Activated naive CD8-positive, alpha-beta T cell treated with anti-CD3 and anti-CD28 coated beads, Interleukin-2, amount 10 ng/mL, durations not matched to agents 7 days and 5 days (primary cell): ENCODE measurements around the gene SRPK3. TPM values are rescaled to one million over a fixed set of nuclear protein-coding genes. Genes with fewer than 3 reads are reported as not detected.
"Not testable (repeated sequence)": the region's sequence is repeated elsewhere in the genome, so short reads cannot be mapped to it uniquely, and the experiment has no call there.

Experiments
- ATAC-seq: fragments of 150-1000 bp; cut with Tn5 transposase; one replicate; pipeline ENCODE4 v1.10.0; 2021; ENCODE audit warnings: low read depth, moderate library complexity
- POLR2A ChIA-PET: fragments of 350-600 bp; sonication (Branson Sonifier 250); formaldehyde crosslinking; loops from one replicate; lab custom pipeline; 2021; ENCODE audit warnings: antibody characterized with exemption; lab: Charles Lee
- DNase-seq: peaks from one replicate; pipeline ENCODE4 v3.0.0; 2021
- H3K27ac Mint-ChIP-seq: one replicate; pipeline ENCODE4 v1.8.0; 2022; ENCODE audit warnings: mild to moderate bottlenecking, mixed read lengths
- H3K27me3 Mint-ChIP-seq: one replicate; pipeline ENCODE4 v1.8.0; 2022; ENCODE audit warnings: mild to moderate bottlenecking, moderate library complexity, mixed read lengths
- H3K36me3 Mint-ChIP-seq: one replicate; pipeline ENCODE4 v1.8.0; 2021; ENCODE audit warnings: mild to moderate bottlenecking, mixed read lengths
- H3K4me1 Mint-ChIP-seq: one replicate; pipeline ENCODE4 v1.8.0; 2021; ENCODE audit warnings: mixed read lengths
- H3K4me3 Mint-ChIP-seq: one replicate; pipeline ENCODE4 v1.8.0; 2022; ENCODE audit warnings: mild to moderate bottlenecking, moderate library complexity, mixed read lengths
- H3K9me3 Mint-ChIP-seq: one replicate; pipeline ENCODE4 v1.8.0; 2021; ENCODE audit warnings: mixed read lengths
- total RNA-seq, 2 experiments: library from RNA; stranded (reverse); gene quantifications; one replicate each; pipeline ENCODE4 v1.2.3, GENCODE V29; 2021

SRPK3 gene
- total RNA-seq, 2 experiments from 2014 or later = not detected

DNA sequence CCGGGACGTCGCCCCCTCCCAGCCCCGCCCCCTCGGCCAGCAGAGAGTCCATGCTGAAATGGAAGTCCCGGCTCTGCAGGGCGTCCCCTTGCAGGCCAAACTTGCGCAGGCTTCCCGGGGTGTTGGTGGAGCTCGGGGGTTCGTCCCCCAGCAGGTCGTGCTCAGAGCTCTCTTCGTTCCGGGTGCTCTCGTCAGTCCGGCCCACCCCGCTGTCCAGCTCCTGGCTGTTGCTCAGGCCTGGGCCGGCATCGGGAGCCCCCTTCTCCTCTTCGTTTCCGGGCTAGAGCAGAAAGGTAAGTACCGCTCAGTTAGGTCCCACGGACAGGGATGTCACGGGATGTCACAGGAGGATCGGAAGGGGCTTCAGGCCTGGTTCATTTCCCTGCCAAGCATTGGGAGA lies 23.8 kb downstream of the SRPK3 start:
- Mint-ChIP-seq H3K4me3 (no peak overlapping the region), H3K36me3 (no peaks in the 10 kb centered on the region), H3K27ac (no peak overlapping the region), H3K27me3 (no peaks in the 10 kb centered on the region), H3K4me1 (no peaks in the 10 kb centered on the region), H3K9me3 (no peaks in the 10 kb centered on the region)
- DNase-seq (no peak), ATAC-seq (no peak)
- POLR2A ChIA-PET = no interaction called here

- POLR2A ChIA-PET = no interaction called here
- H3K27me3 Mint-ChIP-seq = no peaks in the 10 kb centered on the region
- no peak overlapping the region for H3K4me3 Mint-ChIP-seq
- H3K36me3 Mint-ChIP-seq = no peaks in the 10 kb centered on the region
- H3K9me3 Mint-ChIP-seq = no peaks in the 10 kb centered on the region
- DNase-seq = no peak
- ATAC-seq = no peak
- H3K4me1 Mint-ChIP-seq = no peaks in the 10 kb centered on the region
- H3K27ac Mint-ChIP-seq = no peak overlapping the region
Measured at GRCh38 chrX:153805436-153805835, 24.6 kb downstream of the SRPK3 start.

GRCh38 chrX:153806999-153807575 lies 26.2 kb downstream of the SRPK3 start:
- H3K27ac Mint-ChIP-seq = no peak overlapping the region
- no peak for DNase-seq
- POLR2A ChIA-PET = no interaction called here
- ATAC-seq = no peak
- H3K36me3 Mint-ChIP-seq = no peaks in the 10 kb centered on the region
- no peak overlapping the region for H3K4me3 Mint-ChIP-seq
- peaks cover 3% of the 10 kb centered on the region for H3K27me3 Mint-ChIP-seq
- H3K4me1 Mint-ChIP-seq = no peaks in the 10 kb centered on the region
- no peaks in the 10 kb centered on the region for H3K9me3 Mint-ChIP-seq

DNA sequence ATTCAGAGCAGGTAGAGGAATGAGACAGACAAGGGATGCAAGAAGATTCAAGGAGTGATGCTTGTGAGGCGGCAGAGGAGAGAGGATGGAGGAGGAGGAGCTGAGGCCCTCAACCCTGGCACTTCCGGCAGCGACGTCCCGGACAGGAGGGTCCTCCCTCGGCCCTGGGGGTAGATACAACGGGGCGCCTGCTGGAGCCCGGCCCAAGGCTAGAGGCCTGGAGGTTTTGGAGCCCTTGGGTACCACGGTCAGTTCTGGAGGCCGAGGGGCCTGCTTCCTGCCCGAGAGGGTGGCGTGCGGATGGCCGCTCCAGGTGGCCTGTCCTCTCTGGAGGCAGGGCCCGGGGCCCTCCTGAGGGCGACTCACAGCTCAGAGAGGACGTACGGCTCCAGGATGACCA lies 27.1 kb downstream of the SRPK3 start:
- Mint-ChIP-seq H3K27me3 (peaks cover 11% of the 10 kb centered on the region), H3K36me3 (no peaks in the 10 kb centered on the region), H3K27ac (no peak overlapping the region), H3K4me3 (no peak overlapping the region), H3K9me3 (no peaks in the 10 kb centered on the region), H3K4me1 (no peaks in the 10 kb centered on the region)
- POLR2A ChIA-PET = no interaction called here
- no peak for DNase-seq
- no peak for ATAC-seq

- peaks cover 16% of the 10 kb centered on the region for H3K27me3 Mint-ChIP-seq
- H3K9me3 Mint-ChIP-seq = no peaks in the 10 kb centered on the region
- no peaks in the 10 kb centered on the region for H3K36me3 Mint-ChIP-seq
- peaks cover 10% of the 10 kb centered on the region for H3K4me1 Mint-ChIP-seq
- no peak overlapping the region for H3K27ac Mint-ChIP-seq
- H3K4me3 Mint-ChIP-seq = no peak overlapping the region
- POLR2A ChIA-PET = no interaction called here
- ATAC-seq (no peak), DNase-seq (no peak)
Measured at GRCh38 chrX:153812220-153812619, 31.4 kb downstream of the SRPK3 start.

GRCh38 chrX:153813161-153813560 lies 32.3 kb downstream of the SRPK3 start:
- ATAC-seq (no peak), DNase-seq (no peak)
- Mint-ChIP-seq H3K9me3 (no peaks in the 10 kb centered on the region), H3K27me3 (peaks cover 18% of the 10 kb centered on the region), H3K27ac (peak overlapping the region; percentile 30), H3K36me3 (no peaks in the 10 kb centered on the region), H3K4me3 (no peak overlapping the region), H3K4me1 (peaks cover 13% of the 10 kb centered on the region)
- POLR2A ChIA-PET = no interaction called here

DNA sequence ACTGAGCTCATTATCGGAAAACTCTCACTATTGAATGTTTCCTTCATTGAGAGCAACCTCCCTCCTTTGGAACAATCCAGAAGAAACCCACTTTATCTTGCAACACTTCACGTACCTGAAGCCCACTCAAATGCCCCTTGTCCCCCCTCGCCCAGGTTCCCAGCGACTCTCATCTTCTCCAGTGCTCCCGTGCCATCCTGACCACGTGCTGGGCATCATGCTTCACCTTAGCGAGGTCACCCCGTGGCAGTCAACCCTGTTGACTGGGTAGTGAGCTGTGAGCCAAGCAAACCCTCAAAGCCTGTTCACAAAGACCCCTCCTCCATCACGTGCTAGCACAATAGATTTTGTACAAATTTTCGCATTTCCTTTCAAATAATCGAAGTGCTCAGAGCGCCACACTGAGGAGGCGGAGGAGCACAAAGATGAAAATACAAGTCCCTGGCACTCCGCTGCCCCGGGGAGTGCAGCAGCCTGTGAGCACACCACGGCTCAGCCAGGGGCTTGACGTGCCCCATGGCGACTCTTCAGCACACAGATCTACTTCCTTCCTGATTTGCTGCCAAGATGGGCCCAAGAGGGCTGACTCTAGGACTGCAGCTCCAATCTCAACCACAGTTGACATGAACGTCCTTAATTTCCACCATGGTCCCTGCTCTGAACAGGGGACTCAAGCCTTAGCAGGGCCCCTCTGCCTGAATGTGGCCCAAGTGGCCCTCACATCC lies 33.9 kb downstream of the SRPK3 start:
- H3K36me3 Mint-ChIP-seq = no peaks in the 10 kb centered on the region
- no peak overlapping the region for H3K27ac Mint-ChIP-seq
- POLR2A ChIA-PET = no interaction called here
- H3K9me3 Mint-ChIP-seq = no peaks in the 10 kb centered on the region
- ATAC-seq (no peak), DNase-seq (no peak)
- peaks cover 22% of the 10 kb centered on the region for H3K27me3 Mint-ChIP-seq
- H3K4me1 Mint-ChIP-seq = peaks cover 13% of the 10 kb centered on the region
- no peak overlapping the region for H3K4me3 Mint-ChIP-seq

GRCh38 chrX:153816831-153817690 lies 36.2 kb downstream of the SRPK3 start:
- peak; percentile 57 for ATAC-seq
- Mint-ChIP-seq H3K27me3 (peaks cover 20% of the 10 kb centered on the region), H3K4me3 (peak overlapping the region; percentile 25), H3K36me3 (no peaks in the 10 kb centered on the region), H3K27ac (no peak overlapping the region), H3K4me1 (peaks cover 20% of the 10 kb centered on the region), H3K9me3 (no peaks in the 10 kb centered on the region)
- DNase-seq = peak; percentile 41
- POLR2A ChIA-PET = no interaction called here

DNA sequence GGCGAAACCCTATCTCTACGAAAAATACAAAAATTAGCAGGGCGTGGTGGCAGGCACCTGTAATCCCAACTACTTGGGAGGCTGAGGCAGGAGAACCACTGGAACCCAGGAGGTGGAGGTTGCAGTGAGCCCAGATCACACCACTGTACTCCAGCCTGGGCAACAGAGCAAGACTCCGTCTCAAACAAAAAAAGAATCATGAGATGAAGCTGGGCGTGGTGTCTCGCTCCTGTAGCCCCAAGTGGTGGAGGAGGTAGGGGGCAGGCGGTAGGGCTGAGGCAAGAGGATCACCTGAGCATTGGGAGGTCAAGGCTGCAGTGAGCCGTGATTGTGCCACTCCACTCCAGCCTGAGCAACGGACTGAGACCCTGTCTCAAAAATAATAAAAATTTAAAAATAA lies 37.2 kb downstream of the SRPK3 start:
- H3K36me3 Mint-ChIP-seq, ATAC-seq, H3K27ac Mint-ChIP-seq, DNase-seq, POLR2A ChIA-PET, H3K9me3 Mint-ChIP-seq, H3K4me3 Mint-ChIP-seq: not testable (repeated sequence)
- Mint-ChIP-seq H3K27me3 (peaks cover 10% of the 10 kb centered on the region), H3K4me1 (peaks cover 26% of the 10 kb centered on the region)

DNA sequence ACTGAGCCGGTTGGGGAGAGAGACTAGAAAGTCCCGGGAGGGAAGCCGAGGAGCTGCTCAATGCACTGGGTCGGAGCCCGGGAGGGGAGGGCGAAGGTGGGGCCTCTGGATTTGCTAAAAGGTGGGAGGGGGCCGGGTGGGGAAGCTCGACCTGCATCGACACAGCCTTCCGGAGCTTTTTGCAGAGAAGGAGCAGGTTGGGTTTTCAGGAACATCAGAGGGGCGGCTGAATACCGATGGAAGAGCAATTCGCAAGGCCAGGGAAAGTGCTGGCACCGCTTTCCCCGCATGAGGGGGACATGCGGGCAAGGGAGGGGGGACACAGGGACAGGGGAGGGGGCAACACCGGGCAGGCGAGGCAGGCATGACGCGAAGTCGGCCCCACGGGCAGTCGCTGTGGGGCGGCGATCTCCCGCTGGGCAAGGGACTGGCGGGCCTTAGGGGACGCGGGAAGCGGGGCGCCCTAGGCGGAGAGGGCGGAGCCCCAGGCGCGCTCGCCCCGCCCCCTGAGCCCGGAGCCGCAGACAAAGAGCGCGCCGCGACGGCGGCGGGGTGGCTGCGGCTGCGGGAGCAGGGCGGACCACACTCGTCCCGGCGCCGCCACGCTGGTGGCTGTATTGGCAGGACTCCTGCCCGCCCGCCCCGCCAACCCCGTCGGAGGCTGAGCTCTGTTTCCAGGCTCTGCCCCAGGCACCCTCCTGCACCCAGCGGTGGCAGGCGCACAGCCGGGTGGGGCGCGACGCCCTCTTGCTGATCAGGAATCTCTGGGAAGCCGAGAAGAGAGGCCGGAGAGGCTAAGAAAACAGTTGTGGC lies 37.9 kb downstream of the SRPK3 start:
- DNase-seq = peak; percentile 76
- Mint-ChIP-seq H3K4me3 (peak overlapping the region; percentile 42), H3K4me1 (peaks cover 26% of the 10 kb centered on the region), H3K27me3 (peaks cover 13% of the 10 kb centered on the region), H3K27ac (no peak overlapping the region), H3K9me3 (no peaks in the 10 kb centered on the region), H3K36me3 (no peaks in the 10 kb centered on the region)
- POLR2A ChIA-PET = interaction anchor here (0.9 kb wide), 1 partner anchor 19 kb away, joined by 3 read pairs; no protein-coding TSS in a partner anchor
- peak; percentile 76 for ATAC-seq

DNA sequence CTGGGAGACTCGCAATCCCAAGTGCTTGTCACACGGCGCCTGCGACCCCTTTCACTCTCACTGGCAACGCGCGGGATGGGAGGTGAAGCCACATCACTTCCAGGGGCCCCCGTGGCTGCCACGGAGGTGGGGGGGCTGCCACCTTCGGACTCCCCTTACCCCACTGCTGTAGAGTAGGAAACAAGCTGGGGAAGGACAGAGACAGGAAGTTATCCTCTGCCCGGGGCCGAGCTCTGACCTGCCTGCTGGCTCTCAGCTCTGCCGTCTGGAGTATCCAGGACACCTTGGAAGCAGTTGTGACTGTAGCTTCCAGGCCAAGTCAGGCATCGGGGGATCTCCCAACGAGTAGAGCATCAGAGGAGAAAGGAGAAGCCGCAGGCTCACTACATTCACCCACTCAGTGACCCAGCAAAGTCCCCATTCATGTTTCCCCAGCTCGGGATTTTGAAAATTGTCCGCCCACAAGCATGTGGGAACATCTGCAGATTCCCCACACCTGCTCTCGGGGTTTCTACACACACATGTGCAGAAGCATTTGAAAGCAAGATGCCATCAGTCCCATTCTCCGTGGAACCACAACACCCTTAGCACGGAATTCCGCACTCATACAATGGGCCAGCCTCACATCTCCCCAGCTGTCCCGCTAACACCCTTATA lies 38.7 kb downstream of the SRPK3 start:
- no peaks in the 10 kb centered on the region for H3K9me3 Mint-ChIP-seq
- H3K27ac Mint-ChIP-seq = no peak overlapping the region
- H3K4me3 Mint-ChIP-seq = no peak overlapping the region
- no peaks in the 10 kb centered on the region for H3K36me3 Mint-ChIP-seq
- H3K4me1 Mint-ChIP-seq = peaks cover 26% of the 10 kb centered on the region
- POLR2A ChIA-PET = interaction anchor here (0.6 to 0.9 kb wide), 3 partner anchors 18 to 265 kb away, joined by 3 to 5 read pairs (median 3); no protein-coding TSS in a partner anchor
- DNase-seq (no peak), ATAC-seq (no peak)
- H3K27me3 Mint-ChIP-seq = peaks cover 14% of the 10 kb centered on the region

DNA sequence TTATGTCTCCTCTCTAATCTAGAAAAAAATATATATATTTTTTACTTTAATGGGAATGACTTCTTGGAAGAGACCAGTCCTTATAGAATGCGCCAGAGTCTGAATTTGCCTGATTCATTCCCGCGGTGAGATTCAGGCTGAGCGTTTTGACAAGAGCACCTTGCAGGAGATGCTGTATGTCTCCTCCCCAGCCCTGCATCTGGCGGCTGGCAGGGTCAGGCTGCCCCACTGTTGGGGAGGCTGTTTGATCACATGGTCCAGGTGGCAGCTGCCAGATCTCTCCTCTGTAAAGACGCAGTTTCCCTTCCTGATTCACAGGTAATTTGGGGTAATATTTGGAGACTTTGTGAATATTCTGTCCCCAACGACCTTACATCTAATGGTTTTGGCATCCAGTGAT lies 39.8 kb downstream of the SRPK3 start:
- Mint-ChIP-seq H3K36me3 (no peaks in the 10 kb centered on the region), H3K27me3 (peaks cover 12% of the 10 kb centered on the region), H3K4me1 (peaks cover 24% of the 10 kb centered on the region), H3K27ac (no peak overlapping the region), H3K4me3 (no peak overlapping the region), H3K9me3 (no peaks in the 10 kb centered on the region)
- POLR2A ChIA-PET = no interaction called here
- no peak for DNase-seq
- ATAC-seq = no peak
